ENCODE results near the gene SPOCK1.

The SPOCK1 gene

GRCh38 chr5:137004279-137004678 is 494.8 kb downstream of the SPOCK1 start:
- H3K4me1 ChIP-seq (ENCODE audit: control extremely low read depth in 1 of 4, control insufficient read depth in 4 of 4, insufficient read depth in 4 of 4, low read length in 3 of 4): no peaks in the 10 kb centered on the region
- H3K27me3 ChIP-seq (replicated peaks in 2 of 5; ENCODE audit: control insufficient read depth in 4 of 5, insufficient read depth in 5 of 5, low read length in 4 of 5): peaks cover 0 to 6% (median 0%) of the 10 kb centered on the region in 5 experiments
- WGBS (ENCODE audit: insufficient coverage): no CpG with 5 or more reads among the region's 2 CpGs
- no peak for DNase-seq
- no peaks in the 10 kb centered on the region for H3K36me3 ChIP-seq (ENCODE audit: control insufficient read depth in 4 of 4, insufficient read depth in 4 of 4, low read length in 3 of 4)
- ChIA-PET POLR2A (no interaction called here), CTCF (no interaction called here)
- no peak overlapping the region for H3K4me3 ChIP-seq (ENCODE audit: control insufficient read depth in 1 of 7, extremely low read depth in 1 of 7, insufficient read depth in 4 of 7, low read depth in 2 of 7, low read length in 6 of 7)
- no peak overlapping the region for H3K27ac ChIP-seq (ENCODE audit: insufficient read depth in 1 of 2, low read depth in 1 of 2, low read length in 2 of 2, poor library complexity in 1 of 2, severe bottlenecking in 2 of 2)
- H3K9me3 ChIP-seq (ENCODE audit: control extremely low read depth in 1 of 5, control insufficient read depth in 4 of 5, insufficient read depth in 2 of 5, low read depth in 1 of 5, low read length in 4 of 5): peaks cover 0 to 3% (median 1%) of the 10 kb centered on the region in 5 experiments

- H3K9me3 ChIP-seq (ENCODE audit: control extremely low read depth in 1 of 5, control insufficient read depth in 4 of 5, insufficient read depth in 2 of 5, low read depth in 1 of 5, low read length in 4 of 5): peaks cover 0 to 3% (median 1%) of the 10 kb centered on the region in 5 experiments
- ChIA-PET CTCF (no interaction called here), POLR2A (no interaction called here)
- DNase-seq: no peak
- WGBS (ENCODE audit: insufficient coverage): 98% methylated on average over 7 of the region's 7 CpGs
- peaks cover 0 to 6% (median 2%) of the 10 kb centered on the region in 5 experiments for H3K27me3 ChIP-seq (replicated peaks in 2 of 5; ENCODE audit: control insufficient read depth in 4 of 5, insufficient read depth in 5 of 5, low read length in 4 of 5)
- no peaks in the 10 kb centered on the region for H3K36me3 ChIP-seq (ENCODE audit: control insufficient read depth in 4 of 4, insufficient read depth in 4 of 4, low read length in 3 of 4)
- no peaks in the 10 kb centered on the region for H3K4me1 ChIP-seq (ENCODE audit: control extremely low read depth in 1 of 4, control insufficient read depth in 4 of 4, insufficient read depth in 4 of 4, low read length in 3 of 4)
- no peak overlapping the region for H3K4me3 ChIP-seq (ENCODE audit: control insufficient read depth in 1 of 7, extremely low read depth in 1 of 7, insufficient read depth in 4 of 7, low read depth in 2 of 7, low read length in 6 of 7)
- no peak overlapping the region for H3K27ac ChIP-seq (ENCODE audit: insufficient read depth in 1 of 2, low read depth in 1 of 2, low read length in 2 of 2, poor library complexity in 1 of 2, severe bottlenecking in 2 of 2)
These were observed 498.0 kb downstream of the SPOCK1 start for GRCh38 chr5:137001026-137001569.

- Histone ChIP-seq H3K36me3 (ENCODE audit: control insufficient read depth in 4 of 4, insufficient read depth in 4 of 4, low read length in 3 of 4) (no peaks in the 10 kb centered on the region), H3K4me1 (ENCODE audit: control extremely low read depth in 1 of 4, control insufficient read depth in 4 of 4, insufficient read depth in 4 of 4, low read length in 3 of 4) (no peaks in the 10 kb centered on the region), H3K27ac (ENCODE audit: insufficient read depth in 1 of 2, low read depth in 1 of 2, low read length in 2 of 2, poor library complexity in 1 of 2, severe bottlenecking in 2 of 2) (no peak overlapping the region), H3K9me3 (ENCODE audit: control extremely low read depth in 1 of 5, control insufficient read depth in 4 of 5, insufficient read depth in 2 of 5, low read depth in 1 of 5, low read length in 4 of 5) (peaks cover 0 to 2% (median 0%) of the 10 kb centered on the region in 5 experiments), H3K27me3 (replicated peaks in 2 of 5; ENCODE audit: control insufficient read depth in 4 of 5, insufficient read depth in 5 of 5, low read length in 4 of 5) (peaks cover 0 to 6% (median 2%) of the 10 kb centered on the region in 5 experiments), H3K4me3 (ENCODE audit: control insufficient read depth in 1 of 7, extremely low read depth in 1 of 7, insufficient read depth in 4 of 7, low read depth in 2 of 7, low read length in 6 of 7) (no peak overlapping the region)
- POLR2A ChIA-PET: no interaction called here
- CTCF ChIA-PET: no interaction called here
- DNase-seq: no peak
- 98% methylated on average over 5 of the region's 5 CpGs for WGBS (ENCODE audit: insufficient coverage)
These were observed 499.3 kb downstream of the SPOCK1 start for GRCh38 chr5:136999787-137000186.

DNA sequence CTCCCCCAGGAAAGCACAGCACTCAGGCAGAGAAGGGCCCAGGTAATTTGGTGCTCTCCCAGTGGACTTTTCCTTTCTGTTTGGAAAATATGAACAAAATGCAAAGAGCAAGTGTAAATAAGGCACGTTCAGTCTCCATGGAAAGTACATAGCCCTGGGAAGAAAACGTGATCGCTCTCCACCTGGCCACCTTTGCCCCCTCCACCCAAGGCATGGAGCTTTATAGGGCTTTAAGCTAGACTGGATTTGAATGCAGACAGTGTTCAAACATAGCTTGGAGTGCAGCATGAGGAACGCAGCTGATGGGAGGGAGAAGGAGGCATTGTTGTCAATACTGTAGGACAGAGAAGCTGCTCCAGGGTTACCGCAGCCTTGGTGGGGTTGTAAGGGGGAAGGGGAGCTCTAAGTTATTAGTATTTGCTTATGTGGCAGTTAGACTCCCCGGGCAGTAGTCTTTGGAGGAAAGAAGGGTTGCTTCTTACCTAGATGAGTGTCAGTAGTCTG is 500.2 kb downstream of the SPOCK1 start:
- CTCF ChIA-PET: no interaction called here

DNA sequence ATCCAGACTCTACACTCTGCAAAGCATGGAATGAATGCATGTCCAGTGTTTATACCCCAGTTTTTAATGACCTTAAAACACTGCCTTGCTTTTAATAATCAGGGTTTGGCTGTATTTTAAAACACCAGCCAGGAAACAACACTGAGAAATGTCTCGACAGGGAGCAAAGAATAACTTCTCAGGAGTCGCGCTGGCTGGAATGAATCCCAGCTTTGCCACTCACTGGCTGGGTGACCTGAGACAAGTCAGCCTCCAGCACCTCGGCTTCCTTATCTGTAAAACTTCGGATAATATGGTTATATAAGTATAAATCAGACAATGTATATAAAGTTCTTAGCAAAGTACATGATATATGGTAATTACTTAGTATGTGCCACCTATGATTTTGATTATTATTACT is 505.0 kb downstream of the SPOCK1 start:
- H3K27me3 ChIP-seq (replicated peaks in 2 of 5; ENCODE audit: control insufficient read depth in 4 of 5, insufficient read depth in 5 of 5, low read length in 4 of 5): peaks cover 0 to 4% (median 0%) of the 10 kb centered on the region in 5 experiments
- no peaks in the 10 kb centered on the region for H3K36me3 ChIP-seq (ENCODE audit: control insufficient read depth in 4 of 4, insufficient read depth in 4 of 4, low read length in 3 of 4)
- H3K4me3 ChIP-seq (ENCODE audit: control insufficient read depth in 1 of 7, extremely low read depth in 1 of 7, insufficient read depth in 4 of 7, low read depth in 2 of 7, low read length in 6 of 7): no peak overlapping the region
- H3K9me3 ChIP-seq (ENCODE audit: control extremely low read depth in 1 of 5, control insufficient read depth in 4 of 5, insufficient read depth in 2 of 5, low read depth in 1 of 5, low read length in 4 of 5): no peaks in the 10 kb centered on the region
- H3K27ac ChIP-seq (ENCODE audit: insufficient read depth in 1 of 2, low read depth in 1 of 2, low read length in 2 of 2, poor library complexity in 1 of 2, severe bottlenecking in 2 of 2): no peak overlapping the region
- ChIA-PET POLR2A (no interaction called here), CTCF (no interaction called here)
- no peak for DNase-seq
- WGBS (ENCODE audit: insufficient coverage): 94% methylated on average over 3 of the region's 5 CpGs
- no peaks in the 10 kb centered on the region for H3K4me1 ChIP-seq (ENCODE audit: control extremely low read depth in 1 of 4, control insufficient read depth in 4 of 4, insufficient read depth in 4 of 4, low read length in 3 of 4)

More for the DNA sequence above, 500.2 kb downstream of the SPOCK1 start:
- Histone ChIP-seq H3K27me3 (replicated peaks in 2 of 5; ENCODE audit: control insufficient read depth in 4 of 5, insufficient read depth in 5 of 5, low read length in 4 of 5) (peaks cover 0 to 6% (median 2%) of the 10 kb centered on the region in 5 experiments), H3K4me1 (ENCODE audit: control extremely low read depth in 1 of 4, control insufficient read depth in 4 of 4, insufficient read depth in 4 of 4, low read length in 3 of 4) (no peaks in the 10 kb centered on the region), H3K4me3 (ENCODE audit: control insufficient read depth in 1 of 7, extremely low read depth in 1 of 7, insufficient read depth in 4 of 7, low read depth in 2 of 7, low read length in 6 of 7) (no peak overlapping the region), H3K9me3 (ENCODE audit: control extremely low read depth in 1 of 5, control insufficient read depth in 4 of 5, insufficient read depth in 2 of 5, low read depth in 1 of 5, low read length in 4 of 5) (no peaks in the 10 kb centered on the region), H3K27ac (ENCODE audit: insufficient read depth in 1 of 2, low read depth in 1 of 2, low read length in 2 of 2, poor library complexity in 1 of 2, severe bottlenecking in 2 of 2) (no peak overlapping the region), H3K36me3 (ENCODE audit: control insufficient read depth in 4 of 4, insufficient read depth in 4 of 4, low read length in 3 of 4) (no peaks in the 10 kb centered on the region)
- POLR2A ChIA-PET: no interaction called here
- DNase-seq: no peak
- 92% methylated on average over 5 of the region's 6 CpGs for WGBS (ENCODE audit: insufficient coverage)

DNA sequence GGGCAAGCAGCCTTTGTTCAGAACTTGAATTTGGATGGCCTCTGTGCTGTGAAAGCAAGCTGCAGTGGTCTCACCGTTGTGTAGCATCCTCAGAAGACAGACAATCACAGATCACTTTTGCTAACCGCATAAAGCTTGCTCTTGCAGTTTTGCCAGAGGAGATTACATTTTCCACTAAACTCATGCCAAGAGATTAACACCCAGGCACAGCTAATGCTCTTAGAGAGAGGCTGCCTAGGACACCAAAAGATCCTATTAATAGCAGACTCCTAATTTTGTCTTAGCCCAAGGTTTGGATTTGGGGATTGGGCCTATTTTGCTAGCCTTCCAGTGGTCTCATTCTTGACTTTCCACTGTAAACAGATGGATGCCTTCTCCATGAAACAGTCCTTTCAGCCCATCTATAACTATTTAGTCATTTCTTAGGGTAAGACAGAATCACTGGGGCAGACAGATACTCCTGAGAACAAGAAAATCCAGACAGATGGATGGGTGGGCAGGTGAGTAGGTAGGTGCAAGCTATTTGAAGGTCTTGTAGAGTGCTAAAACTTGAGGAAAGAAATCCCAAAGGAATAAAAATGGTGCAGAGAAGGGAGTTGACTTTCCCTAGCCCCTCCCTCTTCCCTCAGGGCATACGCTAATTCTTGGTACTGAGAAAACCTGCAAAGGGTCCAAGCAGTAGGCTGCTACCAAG is 506.2 kb downstream of the SPOCK1 start:
- Histone ChIP-seq H3K4me3 (ENCODE audit: control insufficient read depth in 1 of 7, extremely low read depth in 1 of 7, insufficient read depth in 4 of 7, low read depth in 2 of 7, low read length in 6 of 7) (no peak overlapping the region), H3K4me1 (ENCODE audit: control extremely low read depth in 1 of 4, control insufficient read depth in 4 of 4, insufficient read depth in 4 of 4, low read length in 3 of 4) (no peaks in the 10 kb centered on the region), H3K27me3 (replicated peaks in 2 of 5; ENCODE audit: control insufficient read depth in 4 of 5, insufficient read depth in 5 of 5, low read length in 4 of 5) (no peaks in the 10 kb centered on the region), H3K36me3 (ENCODE audit: control insufficient read depth in 4 of 4, insufficient read depth in 4 of 4, low read length in 3 of 4) (no peaks in the 10 kb centered on the region), H3K9me3 (ENCODE audit: control extremely low read depth in 1 of 5, control insufficient read depth in 4 of 5, insufficient read depth in 2 of 5, low read depth in 1 of 5, low read length in 4 of 5) (no peaks in the 10 kb centered on the region), H3K27ac (ENCODE audit: insufficient read depth in 1 of 2, low read depth in 1 of 2, low read length in 2 of 2, poor library complexity in 1 of 2, severe bottlenecking in 2 of 2) (no peak overlapping the region)
- ChIA-PET CTCF (no interaction called here), POLR2A (no interaction called here)
- DNase-seq: no peak
- WGBS (ENCODE audit: insufficient coverage): 93% methylated on average over 2 of the region's 3 CpGs

DNA sequence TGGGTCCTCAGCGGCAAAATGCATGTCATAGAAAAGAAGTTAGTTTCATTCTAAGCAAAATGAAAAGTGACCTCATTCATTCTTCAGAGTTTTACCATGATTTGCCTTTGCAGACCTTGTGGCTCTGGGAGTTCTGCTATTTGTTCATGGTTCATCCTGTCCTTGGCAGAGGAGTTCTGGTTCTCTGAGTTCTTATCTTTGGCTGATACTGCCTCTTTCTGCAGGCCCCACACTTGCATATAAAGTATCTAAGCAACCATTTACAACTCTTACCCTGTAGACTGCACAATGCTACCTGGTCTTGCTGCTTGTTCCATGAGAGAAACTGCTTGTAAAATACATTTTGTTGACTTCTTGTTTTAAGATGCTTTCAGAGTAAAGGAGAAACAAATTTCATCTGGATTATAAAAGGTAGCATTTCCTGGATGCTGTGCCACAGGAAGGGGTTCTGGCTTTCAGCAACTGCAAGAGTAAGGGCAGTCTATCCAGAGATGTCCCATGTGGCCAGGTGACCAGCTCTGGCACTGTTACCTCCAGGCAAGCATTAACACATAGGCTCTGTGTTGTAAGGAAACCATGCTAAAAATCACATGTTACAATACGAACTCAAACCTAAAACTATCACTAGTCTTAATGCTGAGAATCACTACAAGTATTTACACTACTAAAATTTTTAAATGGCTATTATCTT is 513.2 kb downstream of the SPOCK1 start:
- DNase-seq: no peak
- H3K27ac ChIP-seq (ENCODE audit: insufficient read depth in 1 of 2, low read depth in 1 of 2, low read length in 2 of 2, poor library complexity in 1 of 2, severe bottlenecking in 2 of 2): no peak overlapping the region
- no peaks in the 10 kb centered on the region for H3K36me3 ChIP-seq (ENCODE audit: control insufficient read depth in 4 of 4, insufficient read depth in 4 of 4, low read length in 3 of 4)
- WGBS (ENCODE audit: insufficient coverage): 100% methylated on average over 1 of the region's 2 CpGs
- no peaks in the 10 kb centered on the region for H3K4me1 ChIP-seq (ENCODE audit: control extremely low read depth in 1 of 4, control insufficient read depth in 4 of 4, insufficient read depth in 4 of 4, low read length in 3 of 4)
- ChIA-PET CTCF (no interaction called here), POLR2A (no interaction called here)
- H3K4me3 ChIP-seq (ENCODE audit: control insufficient read depth in 1 of 7, extremely low read depth in 1 of 7, insufficient read depth in 4 of 7, low read depth in 2 of 7, low read length in 6 of 7): no peak overlapping the region
- no peaks in the 10 kb centered on the region for H3K27me3 ChIP-seq (replicated peaks in 2 of 5; ENCODE audit: control insufficient read depth in 4 of 5, insufficient read depth in 5 of 5, low read length in 4 of 5)
- H3K9me3 ChIP-seq (ENCODE audit: control extremely low read depth in 1 of 5, control insufficient read depth in 4 of 5, insufficient read depth in 2 of 5, low read depth in 1 of 5, low read length in 4 of 5): no peaks in the 10 kb centered on the region
